HG03571 (cell line): ENCODE results near the gene SLC29A3.

ENCODE experiments used
- ATAC-seq: cut with Tn5 transposase; IDR thresholded peaks from one replicate; pipeline ENCODE4 v1.9.1; 2021; ENCODE audit not compliant: unreplicated experiment

SLC29A3 gene

GRCh38 chr10:71366690-71367089 is 47.6 kb downstream of the SLC29A3 start:
- no peak for ATAC-seq

GRCh38 chr10:71367271-71367670 is 48.2 kb downstream of the SLC29A3 start:
- ATAC-seq: no peak

DNA sequence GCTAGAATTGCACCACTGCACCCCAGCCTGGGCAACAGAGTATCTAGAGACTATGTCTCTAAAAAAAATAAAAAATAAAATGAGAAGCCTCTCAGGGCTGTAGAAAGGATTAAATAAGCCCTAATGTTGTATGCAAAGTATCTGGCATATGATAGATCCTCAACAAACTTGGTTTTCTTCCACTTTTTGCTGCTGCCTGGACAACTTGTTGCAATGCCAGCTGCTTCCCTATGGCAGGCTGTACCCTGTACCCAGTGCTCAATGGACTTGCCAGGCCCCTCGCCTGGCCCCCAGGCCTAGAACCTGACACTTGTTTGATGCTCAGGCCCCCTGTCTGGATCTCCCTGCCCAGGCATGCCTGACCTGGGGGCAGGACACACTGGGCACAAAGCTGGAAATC is 49.1 kb downstream of the SLC29A3 start:
- no peak for ATAC-seq

GRCh38 chr10:71368643-71369042 is 49.6 kb downstream of the SLC29A3 start:
- ATAC-seq: no peak

- ATAC-seq: no peak
Measured at GRCh38 chr10:71369602-71370001, 50.5 kb downstream of the SLC29A3 start.

DNA sequence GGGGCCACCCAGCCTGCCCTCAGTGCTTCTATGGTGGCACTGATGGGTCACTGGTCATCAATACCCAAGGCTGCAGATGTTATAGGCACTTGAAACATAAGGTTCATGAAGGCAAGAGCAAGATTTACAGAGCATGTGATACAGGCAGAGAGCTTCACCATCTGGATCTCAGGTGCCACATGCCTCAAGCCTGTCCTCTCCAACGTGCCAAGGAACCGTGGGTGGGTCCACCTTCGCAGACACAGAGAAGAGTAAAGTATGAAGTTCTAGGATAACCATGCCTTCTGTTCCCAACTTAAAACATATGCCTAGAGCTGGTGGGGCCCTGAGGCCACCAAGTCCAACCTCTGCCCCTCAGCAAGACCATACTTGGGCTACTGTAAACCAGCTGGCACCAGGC is 51.0 kb downstream of the SLC29A3 start:
- no peak for ATAC-seq

DNA sequence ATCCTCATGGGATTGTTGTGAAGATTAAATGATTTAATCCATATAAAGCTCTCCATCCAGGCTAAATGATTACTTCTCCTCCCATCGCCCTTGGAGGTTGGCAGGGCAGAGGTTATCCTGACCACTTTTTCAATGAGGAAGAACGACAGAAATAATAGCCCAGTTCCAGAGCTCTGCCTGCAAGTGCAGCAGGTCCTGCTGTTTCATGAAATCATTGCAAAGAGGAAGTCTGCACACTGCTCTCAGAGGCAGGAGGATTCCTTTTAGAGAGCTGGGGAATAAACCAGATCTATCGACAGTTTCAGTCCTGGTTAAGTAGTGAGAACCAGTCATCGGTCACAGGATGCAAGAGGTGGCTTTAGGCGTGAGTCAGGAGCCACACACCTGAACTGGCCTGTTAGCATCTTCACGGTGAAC is 52.7 kb downstream of the SLC29A3 start:
- peak; percentile 43 for ATAC-seq

- peak; percentile 52 for ATAC-seq
Measured at GRCh38 chr10:71372882-71373495, 53.9 kb downstream of the SLC29A3 start.

GRCh38 chr10:71374481-71375233 is 55.6 kb downstream of the SLC29A3 start:
- no peak for ATAC-seq

GRCh38 chr10:71375952-71376351 is 56.9 kb downstream of the SLC29A3 start:
- ATAC-seq: no peak

DNA sequence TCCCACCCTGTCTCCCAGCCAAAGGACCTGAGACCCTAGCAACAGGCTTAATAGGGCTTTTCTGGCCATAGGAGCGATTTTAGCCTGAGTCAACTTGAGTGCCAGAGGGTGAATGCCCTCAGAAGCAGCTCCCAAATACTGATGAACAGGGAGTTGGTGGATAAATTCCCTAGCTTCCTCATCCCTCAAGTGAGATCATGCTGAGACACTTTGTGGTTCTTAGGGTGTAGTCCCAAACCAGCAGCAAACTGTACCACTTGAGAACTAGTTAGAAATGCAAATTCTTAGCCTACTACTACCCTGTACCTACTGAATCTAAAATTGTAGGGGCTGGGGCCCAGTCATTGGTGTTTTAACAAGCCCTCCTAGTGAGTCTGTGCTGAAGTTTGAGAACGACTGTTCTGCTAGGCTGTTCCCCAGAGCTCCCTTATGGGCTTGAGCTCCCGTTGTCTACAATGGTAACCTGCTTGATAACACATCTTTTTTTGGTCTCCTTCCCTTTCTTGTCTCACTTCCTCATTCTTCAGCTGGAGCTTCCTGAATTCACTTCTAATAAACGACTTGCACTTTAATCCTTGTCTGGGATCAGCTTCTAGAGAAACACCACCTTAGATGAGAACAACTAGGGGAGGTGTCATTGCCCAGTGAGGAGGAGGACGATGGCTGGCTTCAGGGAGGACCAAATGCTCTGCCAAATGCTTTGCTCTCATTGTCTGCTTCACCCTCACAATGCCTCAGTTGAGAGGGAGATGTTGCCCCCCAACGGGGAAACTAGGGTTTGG is 59.5 kb downstream of the SLC29A3 start:
- no peak for ATAC-seq

DNA sequence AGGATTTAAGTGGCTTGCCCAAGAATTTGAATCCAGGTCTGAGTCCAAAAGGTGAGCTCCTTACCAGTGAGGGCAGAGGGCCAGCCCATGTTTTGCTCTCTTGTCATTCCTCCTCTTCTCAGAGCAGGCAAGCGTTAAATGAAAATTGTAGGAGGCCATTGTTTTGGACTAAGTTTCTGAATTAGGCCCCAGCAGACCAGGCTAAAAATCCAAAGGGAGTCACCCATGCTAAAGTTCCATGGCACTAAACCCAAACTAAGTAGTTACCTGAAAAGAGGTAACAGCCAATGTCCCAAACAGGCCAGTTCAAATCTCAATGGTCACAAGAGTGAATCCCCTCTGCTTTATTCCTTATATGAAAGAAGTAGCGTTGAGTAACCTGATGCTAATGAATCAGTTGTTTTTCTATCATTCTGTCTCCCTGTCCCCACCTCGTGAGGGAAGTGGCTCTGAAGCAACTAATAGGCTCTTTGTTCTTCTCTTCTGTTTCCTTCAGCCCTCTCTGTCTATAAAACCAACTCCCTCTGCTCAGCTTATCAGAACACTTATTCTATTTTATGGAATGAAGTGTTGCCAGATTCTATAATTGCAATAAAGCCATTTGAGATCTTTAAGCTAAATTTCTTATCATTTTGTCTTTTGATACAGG is 60.2 kb downstream of the SLC29A3 start:
- ATAC-seq: no peak

DNA sequence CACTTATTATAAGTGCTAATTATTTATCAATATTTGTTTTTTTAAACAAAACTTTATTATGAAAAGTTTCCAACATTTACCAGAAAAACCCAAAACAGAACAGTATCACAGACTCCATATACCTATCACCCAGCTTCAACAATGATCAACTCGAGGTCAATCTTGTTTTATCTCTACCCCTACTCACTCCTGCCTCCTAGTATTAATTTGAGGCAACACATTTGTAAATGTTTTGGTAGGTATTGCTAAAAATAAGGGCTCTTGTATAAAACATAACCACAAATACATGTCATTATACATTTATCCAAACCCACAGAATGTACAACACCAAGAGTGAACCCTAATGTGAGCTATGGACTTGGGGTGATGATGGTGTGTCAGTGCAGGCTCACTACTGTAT is 61.8 kb downstream of the SLC29A3 start:
- ATAC-seq: no peak

DNA sequence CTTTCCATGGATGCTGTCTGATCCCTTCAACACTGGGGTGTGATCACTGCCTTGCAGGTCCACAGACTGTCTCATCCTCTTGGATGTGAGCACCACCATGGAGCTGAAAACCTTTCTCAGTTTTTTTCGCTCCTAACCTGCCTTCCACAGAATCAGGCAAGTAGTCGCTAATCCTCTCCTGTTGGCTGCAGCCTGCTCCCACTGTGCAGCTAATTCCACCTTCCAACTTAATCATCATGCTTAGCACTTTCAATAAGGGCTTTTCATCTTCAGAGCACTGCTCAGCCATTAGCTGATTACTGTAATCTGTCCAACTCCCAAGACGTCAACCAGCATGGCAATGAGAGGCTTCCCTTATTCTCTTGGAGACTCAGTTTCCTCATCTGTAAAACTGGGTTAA is 62.6 kb downstream of the SLC29A3 start:
- no peak for ATAC-seq

DNA sequence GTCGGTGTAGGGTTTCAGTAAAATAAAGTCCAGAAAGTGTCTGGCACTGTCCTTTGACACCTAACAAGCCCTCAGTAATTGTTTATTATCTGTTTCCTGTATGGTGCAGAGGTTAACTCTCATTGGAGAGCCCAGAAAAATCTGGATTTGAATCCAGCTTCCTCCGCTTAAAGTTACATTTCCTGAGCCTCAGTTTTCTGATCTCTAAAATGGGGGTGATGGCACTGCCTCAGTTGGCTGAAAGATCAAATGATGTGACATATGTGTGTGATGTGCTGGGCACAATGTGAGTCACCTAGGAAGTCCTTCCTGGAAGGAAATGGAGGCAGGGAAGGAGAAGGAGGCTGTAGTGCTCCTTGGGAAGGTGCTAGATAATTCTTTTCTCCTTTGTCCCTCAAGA is 63.0 kb downstream of the SLC29A3 start:
- ATAC-seq: no peak

GRCh38 chr10:71382757-71383156 is 63.7 kb downstream of the SLC29A3 start:
- no peak for ATAC-seq

- no peak for ATAC-seq
Measured at GRCh38 chr10:71383972-71384687, 65.1 kb downstream of the SLC29A3 start.

DNA sequence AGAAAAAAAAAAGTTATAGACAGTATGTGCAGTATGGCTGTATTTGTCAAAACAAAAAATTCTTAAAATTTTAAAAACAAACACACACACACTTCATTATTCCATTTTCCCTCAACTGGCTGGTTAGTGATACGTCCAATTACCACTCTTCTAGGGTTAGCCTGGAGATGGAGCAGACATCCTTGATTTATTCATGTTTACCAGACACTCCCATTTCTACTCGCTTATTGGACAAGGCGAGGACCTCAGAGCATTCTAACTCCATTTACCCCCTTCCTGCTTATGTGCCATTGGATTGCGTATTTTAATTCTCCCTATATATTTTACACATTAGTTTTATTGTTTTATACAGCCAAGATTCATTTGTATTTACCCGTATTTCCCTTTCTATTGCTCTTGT is 69.1 kb downstream of the SLC29A3 start:
- ATAC-seq: no peak

DNA sequence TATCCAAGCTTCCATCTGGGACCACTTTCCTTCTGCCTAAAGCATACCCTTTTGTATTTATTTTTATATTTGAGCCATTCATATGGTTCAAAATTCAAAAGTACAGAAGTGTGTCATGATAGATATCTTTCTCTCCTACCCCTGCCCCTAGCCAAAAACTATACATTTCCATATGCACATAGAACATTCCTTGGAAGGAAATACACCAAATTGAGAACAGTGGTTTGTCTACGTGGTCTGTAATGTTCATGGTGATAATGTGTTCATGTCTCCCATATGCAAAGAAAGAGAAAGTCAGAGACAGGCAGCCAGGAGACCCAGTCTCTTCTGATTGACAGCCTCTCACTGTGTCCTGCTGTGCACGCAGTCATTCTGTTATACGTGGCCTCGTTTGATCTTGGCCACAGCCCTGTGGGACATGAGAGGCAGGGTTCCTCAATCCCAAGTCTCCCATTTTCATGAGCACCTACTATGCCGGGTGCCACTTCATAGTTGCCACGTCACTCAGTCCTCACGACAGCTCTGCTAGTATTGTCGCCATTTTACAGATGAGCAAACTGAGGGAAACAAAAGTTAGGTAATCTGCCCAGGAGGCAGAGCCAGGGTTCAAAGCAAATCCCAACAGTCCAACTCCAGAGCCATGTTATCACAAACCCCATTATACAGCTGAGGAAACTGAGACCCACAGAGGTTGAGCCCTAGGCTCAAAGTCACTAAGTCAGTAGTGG is 69.7 kb downstream of the SLC29A3 start:
- no peak for ATAC-seq

DNA sequence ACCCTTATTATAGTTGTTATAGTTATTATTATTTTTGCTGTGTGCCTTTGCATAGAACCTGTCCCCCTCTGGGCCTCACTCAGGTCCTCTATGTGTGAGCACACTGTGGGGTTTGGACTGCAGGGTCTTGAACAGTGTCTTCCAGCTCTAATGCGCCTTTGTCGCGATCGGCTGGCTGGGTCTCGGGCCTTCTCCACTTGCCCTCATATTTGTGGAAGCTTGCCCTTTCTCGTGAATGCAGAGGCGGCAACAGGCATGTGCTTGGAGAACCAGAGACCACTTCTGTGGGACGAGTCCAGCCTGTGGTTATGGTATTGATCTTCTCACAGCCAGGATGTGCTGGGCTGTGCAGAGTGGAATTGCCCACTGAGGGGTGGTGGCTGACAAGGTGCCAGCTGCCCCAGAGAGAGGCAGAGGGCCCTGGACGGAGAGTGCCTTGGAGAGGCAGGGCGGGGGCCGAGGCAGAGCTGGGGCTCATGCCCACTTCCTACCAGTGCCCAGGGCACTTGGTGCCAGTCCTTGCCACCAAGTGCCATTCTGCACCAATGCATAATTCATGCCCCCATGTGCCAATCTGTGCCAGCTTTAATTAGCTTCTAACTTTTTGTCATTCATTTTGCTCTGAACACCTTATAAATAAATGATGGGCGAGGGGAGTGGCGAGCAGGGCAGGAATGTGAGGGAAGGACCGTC is 70.9 kb downstream of the SLC29A3 start:
- no peak for ATAC-seq
